IMR-90 (cell line): Measurements from ENCODE around the gene PABPC1L. TPM values are rescaled to one million over a fixed set of nuclear protein-coding genes. Genes with fewer than 3 reads are reported as not detected.

Experiments used
- ATAC-seq: fragments of 200-7000 bp; cut with Tn5 transposase; 2 replicates; pipeline ENCODE4 v1.9.1; 2020; ENCODE audit warnings: low read depth, mild to moderate bottlenecking, moderate library complexity
- BruUV-seq: library from RNA; stranded (reverse); fragments of 400-500 nt; replicated peaks from 2 replicates; lab custom pipeline; 2021; lab: Mats Ljungman, UMichigan
- CTCF ChIA-PET: fragments of 300-600 bp; formaldehyde crosslinking; extraction: SDS; loops from one replicate; lab custom pipeline; 2021; ENCODE audit warnings: antibody characterized with exemption; lab: Yijun Ruan, JAX
- POLR2A ChIA-PET: fragments of 300-600 bp; sonication (Branson Sonifier 250); formaldehyde crosslinking; loops from one replicate; lab custom pipeline; 2022; ENCODE audit warnings: antibody characterized with exemption; ENCODE audit not compliant: unreplicated experiment; lab: Charles Lee
- DNase-seq: peaks from one replicate; pipeline ENCODE4 v3.0.0; 2013
- H2AFZ ChIP-seq: replicated peaks from 2 replicates; pipeline ENCODE3; 2013; ENCODE audit warnings: low read length, mild to moderate bottlenecking; ENCODE audit not compliant: poor library complexity
- H2AK5ac ChIP-seq: 2 replicates; pipeline ENCODE4 v1.6.1; 2013; ENCODE audit warnings: low read depth, low read length, inconsistent platforms
- H2AK9ac ChIP-seq: replicated peaks from 2 replicates; pipeline ENCODE3; 2013; ENCODE audit warnings: mild to moderate bottlenecking, low read depth, low read length, moderate library complexity; ENCODE audit not compliant: poor library complexity
- H2BK120ac ChIP-seq: 2 replicates; pipeline ENCODE4 v1.6.1; 2013; ENCODE audit warnings: low read depth, low read length, inconsistent platforms
- H2BK15ac ChIP-seq: 3 replicates; pipeline ENCODE4 v1.6.1; 2013; ENCODE audit warnings: low read depth, low read length, inconsistent platforms
- H2BK20ac ChIP-seq: 2 replicates; pipeline ENCODE4 v1.6.1; 2013; ENCODE audit warnings: low read depth, mild to moderate bottlenecking, inconsistent platforms, low read length, moderate library complexity
- H2BK5ac ChIP-seq: 2 replicates; pipeline ENCODE4 v1.6.1; 2013; ENCODE audit warnings: mild to moderate bottlenecking, low read depth, low read length, inconsistent platforms; ENCODE audit not compliant: poor library complexity, severe bottlenecking
- H3K14ac ChIP-seq: replicated peaks from 2 replicates; pipeline ENCODE4 v1.6.1; 2013; ENCODE audit warnings: low read depth, low read length, inconsistent platforms
- H3K18ac ChIP-seq: 2 replicates; pipeline ENCODE4 v1.6.1; 2013; ENCODE audit warnings: low read depth, low read length, control low read depth
- H3K23ac ChIP-seq: 2 replicates; pipeline ENCODE4 v1.6.1; 2013; ENCODE audit warnings: low read depth, low read length, inconsistent platforms
- H3K27ac ChIP-seq: 2 replicates; pipeline ENCODE4 v1.5.1; 2013; ENCODE audit warnings: mild to moderate bottlenecking, control low read depth, low read length; ENCODE audit not compliant: insufficient read depth
- H3K27me3 ChIP-seq: 2 replicates; pipeline ENCODE4 v1.6.1; 2013; ENCODE audit warnings: low read length; ENCODE audit not compliant: control insufficient read depth, insufficient read depth
- H3K36me3 ChIP-seq: 2 replicates; pipeline ENCODE4 v1.6.1; 2013; ENCODE audit warnings: low read length, mixed read lengths; ENCODE audit not compliant: control insufficient read depth, insufficient read depth
- H3K4ac ChIP-seq: 2 replicates; pipeline ENCODE4 v1.6.1; 2013; ENCODE audit warnings: low read depth, low read length, inconsistent platforms
- H3K4me1 ChIP-seq: 2 replicates; pipeline ENCODE4 v1.6.1; 2013; ENCODE audit warnings: low read length, mixed read lengths; ENCODE audit not compliant: control insufficient read depth, insufficient read depth
- H3K4me2 ChIP-seq: 2 replicates; pipeline ENCODE4 v1.6.1; 2013; ENCODE audit warnings: low read depth, mild to moderate bottlenecking, control low read depth, low read length, moderate library complexity
- H3K4me3 ChIP-seq: 2 replicates; pipeline ENCODE4 v1.5.1; 2013; ENCODE audit warnings: low read depth, mild to moderate bottlenecking, control low read depth, low read length, moderate library complexity; ENCODE audit not compliant: insufficient read depth
- H3K56ac ChIP-seq: 2 replicates; pipeline ENCODE4 v1.6.1; 2013; ENCODE audit warnings: low read length, inconsistent platforms; ENCODE audit not compliant: insufficient read depth; ENCODE audit errors: extremely low read depth
- H3K79me1 ChIP-seq, 2 experiments: 2 replicates each; pipeline ENCODE4 v1.6.1; 2013; ENCODE audit warnings: low read length in 2 of 2, inconsistent platforms in 1 of 2, low read depth in 1 of 2
- H3K9ac ChIP-seq: 2 replicates; pipeline ENCODE4 v1.6.1; 2013; ENCODE audit warnings: low read depth, low read length, control low read depth
- H3K9me1 ChIP-seq: 2 replicates; pipeline ENCODE4 v1.6.1; 2013; ENCODE audit warnings: low read length, inconsistent platforms; ENCODE audit not compliant: insufficient read depth
- H3K9me3 ChIP-seq: 2 replicates; pipeline ENCODE4 v1.6.1; 2013; ENCODE audit warnings: low read length; ENCODE audit not compliant: control insufficient read depth, insufficient read depth
- H4K20me1 ChIP-seq: 2 replicates; pipeline ENCODE4 v1.6.1; 2013; ENCODE audit warnings: low read length, inconsistent platforms; ENCODE audit not compliant: insufficient read depth
- H4K5ac ChIP-seq: 2 replicates; pipeline ENCODE4 v1.6.1; 2013; ENCODE audit warnings: mild to moderate bottlenecking, low read depth, low read length, control low read depth
- H4K8ac ChIP-seq, 2 experiments: 2 replicates each; pipeline ENCODE4 v1.6.1; 2013; ENCODE audit warnings: low read depth in 2 of 2, low read length in 2 of 2, control low read depth in 1 of 2, inconsistent platforms in 1 of 2
- H4K91ac ChIP-seq: 2 replicates; pipeline ENCODE4 v1.6.1; 2013; ENCODE audit warnings: low read depth, low read length, inconsistent platforms; ENCODE audit not compliant: insufficient read depth
- CTCF ChIP-seq: conservative IDR thresholded peaks from 2 replicates; pipeline ENCODE4 v1.5.1; 2012; ENCODE audit warnings: mild to moderate bottlenecking, low read depth, low read length, improper control_type of control experiment
- WGBS, 2 experiments: methylation state at CpG; one replicate each; pipeline versions ENCODE4 v1.1.5 to v1.1.7; 2013; ENCODE audit warnings: missing lambda C conversion rate in 2 of 2; ENCODE audit not compliant: insufficient read length in 1 of 2; ENCODE audit errors: extremely low coverage in 2 of 2; 5-methylcytosine and 5-hydroxymethylcytosine counted together
- dilution Hi-C: fragments of 300-500 bp; cut with HindIII; formaldehyde crosslinking; loops from one replicate; pipeline ENCODE4 v1.14.3; 2018; ENCODE audit warnings: low sequenced_read_pairs; ENCODE audit not compliant: unreplicated experiment
- in situ Hi-C: fragments of 300-500 bp; cut with MboI; formaldehyde crosslinking; loops from 3 replicates; pipeline ENCODE4 v1.14.3; 2019; ENCODE audit warnings: low sequenced_read_pairs, inconsistent platforms, mixed read lengths
- intact Hi-C: fragments of 100-400 bp; cut with micrococcal nuclease; formaldehyde crosslinking; loops from 2 replicates; pipeline ENCODE4 v1.10.0; 2022
- polyA plus RNA-seq, 3 experiments: library from polyadenylated mRNA; depleted of rRNA; stranded (reverse); fragments of >200 nt; gene quantifications; 2 replicates each; pipeline ENCODE4 v1.2.3, GENCODE V29; 2012; ENCODE audit warnings: low replicate concordance in 1 of 3
- total RNA-seq: library from RNA; depleted of rRNA; stranded (reverse); fragments of >200 nt; gene quantifications from 2 replicates; pipeline ENCODE4 v1.2.3, GENCODE V29; 2012

The PABPC1L gene
- total and polyA plus RNA-seq, 2 of the 4 experiments (the other 2 are of a cell fraction) = 6.1 to 82.4 TPM

GRCh38 chr20:44952731-44953130 lies 42.9 kb downstream of the PABPC1L start:
- Histone ChIP-seq H4K20me1 (no peaks in the 10 kb centered on the region), H3K4me2 (no peak overlapping the region), H4K91ac (no peak overlapping the region), H3K27ac (no peak overlapping the region), H3K9me3 (no peaks in the 10 kb centered on the region), H3K4me3 (no peak overlapping the region), H3K9me1 (peaks cover 3% of the 10 kb centered on the region; the same call in 1 of the 2 replicates), H3K23ac (no peak overlapping the region), H2BK20ac (no peak overlapping the region), H2BK15ac (no peak overlapping the region), H3K14ac (no peak overlapping the region), H2AFZ (no peak overlapping the region), H3K79me1 (peaks cover 33 to 46% of the 10 kb centered on the region in 2 experiments), H4K5ac (no peak overlapping the region), H2AK5ac (no peak overlapping the region), H2AK9ac (no peak overlapping the region), H3K4me1 (no peaks in the 10 kb centered on the region), H4K8ac (no peak overlapping the region), H3K56ac (no peak overlapping the region), H2BK120ac (no peak overlapping the region), H3K9ac (no peak overlapping the region), H3K4ac (no peak overlapping the region), H2BK5ac (no peak overlapping the region), H3K36me3 (peaks cover 61% of the 10 kb centered on the region), H3K18ac (no peak overlapping the region), H3K27me3 (no peaks in the 10 kb centered on the region)
- intact Hi-C loops = no loop called here
- POLR2A ChIA-PET = no interaction called here
- in situ Hi-C loops = no loop called here
- TF ChIP-seq CTCF = no peak
- DNase-seq (no peak), ATAC-seq (no peak)
- CTCF ChIA-PET = no interaction called here
- WGBS, 2 experiments = 86% methylated on average over 1 of the region's 1 CpG; no CpG with 5 or more reads in 1 of the 2 experiments
- BruUV-seq = no TSS peak
- dilution Hi-C loops = no loop called here
